Esophagus squamous epithelium (tissue), 4 donors: ENCODE measurements around the gene TMEM236.

Source experiments
- CTCF ChIP-seq, 6 experiments: fragments of 450-650 bp in 4 of 6; fragments of 200-600 bp in 2 of 6; sonication (generic) in 2 of 6; IDR thresholded peaks; one replicate each; pipeline ENCODE4 v1.5.1; 2016 to 2019; ENCODE audit warnings: antibody characterized with exemption in 6 of 6, mild to moderate bottlenecking in 4 of 6, moderate library complexity in 4 of 6
- POLR2A ChIP-seq, 4 donors: fragments of 450-650 bp; IDR thresholded peaks; one replicate each; pipeline ENCODE4 v1.6.1; 2017; ENCODE audit warnings: antibody characterized with exemption in 4 of 4, mild to moderate bottlenecking in 4 of 4, moderate library complexity in 3 of 4

- TF ChIP-seq CTCF (IDR thresholded peaks at IDR 0.05) (no peak), POLR2A (IDR thresholded peaks at IDR 0.05) (no peak)
Observed at GRCh38 chr10:17811146-17811865, 59.3 kb downstream of the TMEM236 start.
